ENCODE measurements around the gene POLDIP2.

The POLDIP2 gene

GRCh38 chr17:28357061-28357900, at the start of gene POLDIP2:
TSS of gene POLDIP2 (minus strand) at chr17:28357527. CDS start at chr17:28357448, 79 bp downstream.
- peak; percentile 82 to 93 for DNase-seq

GRCh38 chr17:28406473-28406814, 49.1 kb upstream of the POLDIP2 start:
- DNase-seq: no peak

GRCh38 chr17:28405632-28406472, 48.5 kb upstream of the POLDIP2 start, which contains the start of gene SLC46A1:
TSS of gene SLC46A1 (minus strand) at chr17:28406212. CDS start at chr17:28406114, 98 bp downstream.
- peak in 1 of 2 experiments; percentile 60 for DNase-seq

GRCh38 chr17:28404812-28405570, 47.7 kb upstream of the POLDIP2 start:
- no peak for DNase-seq

- DNase-seq: no peak
Measured at GRCh38 chr17:28404461-28404811, 47.1 kb upstream of the POLDIP2 start.

- DNase-seq: no peak
Measured at GRCh38 chr17:28404007-28404406, 46.7 kb upstream of the POLDIP2 start.

GRCh38 chr17:28402844-28403243, 45.5 kb upstream of the POLDIP2 start:
- no peak for DNase-seq

GRCh38 chr17:28402224-28402630, 44.9 kb upstream of the POLDIP2 start:
- no peak for DNase-seq

- no peak for DNase-seq
Measured at GRCh38 chr17:28399808-28400207, 42.5 kb upstream of the POLDIP2 start.

GRCh38 chr17:28398280-28398981, 41.1 kb upstream of the POLDIP2 start:
- DNase-seq: no peak

- DNase-seq: no peak
Measured at GRCh38 chr17:28397687-28398279, 40.5 kb upstream of the POLDIP2 start.

- DNase-seq: no peak
Measured at GRCh38 chr17:28397275-28397674, 39.9 kb upstream of the POLDIP2 start.

GRCh38 chr17:28396635-28397239, 39.4 kb upstream of the POLDIP2 start:
- DNase-seq: no peak

- no peak for DNase-seq
Measured at GRCh38 chr17:28395968-28396367, 38.6 kb upstream of the POLDIP2 start.

GRCh38 chr17:28395426-28395825, 38.1 kb upstream of the POLDIP2 start:
- DNase-seq: no peak

- DNase-seq: no peak
Measured at GRCh38 chr17:28394337-28395116, 37.2 kb upstream of the POLDIP2 start.

- DNase-seq: no peak
Measured at GRCh38 chr17:28392491-28392890, 35.2 kb upstream of the POLDIP2 start.

- DNase-seq: no peak
Measured at GRCh38 chr17:28391401-28391800, 34.1 kb upstream of the POLDIP2 start.

- no peak for DNase-seq
Measured at GRCh38 chr17:28390984-28391383, 33.7 kb upstream of the POLDIP2 start.

GRCh38 chr17:28390563-28390962, 33.2 kb upstream of the POLDIP2 start:
- no peak for DNase-seq

GRCh38 chr17:28390141-28390540, 32.8 kb upstream of the POLDIP2 start:
- no peak for DNase-seq
